ENCODE measurements around the gene SLC22A1.

- TF ChIP-seq CTCF (IDR thresholded peaks at IDR 0.05; ENCODE audit: control extremely low read depth in 1 of 3, insufficient read depth in 1 of 3, low read depth in 1 of 3, low read length in 3 of 3) = no peak
- no peak for TF ChIP-seq GABPA (IDR thresholded peaks at IDR 0.05; ENCODE audit: borderline replicate concordance, insufficient read depth, low read length)
- no peak for TF ChIP-seq GTF2F1 (IDR thresholded peaks at IDR 0.05; ENCODE audit: borderline replicate concordance, low read depth, low read length)
- no peak for TF ChIP-seq POLR2A (IDR thresholded peaks at IDR 0.05; ENCODE audit: control extremely low read depth in 1 of 2, low read depth in 2 of 2, low read length in 2 of 2)
Measured at GRCh38 chr6:160163425-160163824, 41.8 kb downstream of the SLC22A1 start.
